ENCODE results near the gene VPS4A.

The VPS4A gene

DNA sequence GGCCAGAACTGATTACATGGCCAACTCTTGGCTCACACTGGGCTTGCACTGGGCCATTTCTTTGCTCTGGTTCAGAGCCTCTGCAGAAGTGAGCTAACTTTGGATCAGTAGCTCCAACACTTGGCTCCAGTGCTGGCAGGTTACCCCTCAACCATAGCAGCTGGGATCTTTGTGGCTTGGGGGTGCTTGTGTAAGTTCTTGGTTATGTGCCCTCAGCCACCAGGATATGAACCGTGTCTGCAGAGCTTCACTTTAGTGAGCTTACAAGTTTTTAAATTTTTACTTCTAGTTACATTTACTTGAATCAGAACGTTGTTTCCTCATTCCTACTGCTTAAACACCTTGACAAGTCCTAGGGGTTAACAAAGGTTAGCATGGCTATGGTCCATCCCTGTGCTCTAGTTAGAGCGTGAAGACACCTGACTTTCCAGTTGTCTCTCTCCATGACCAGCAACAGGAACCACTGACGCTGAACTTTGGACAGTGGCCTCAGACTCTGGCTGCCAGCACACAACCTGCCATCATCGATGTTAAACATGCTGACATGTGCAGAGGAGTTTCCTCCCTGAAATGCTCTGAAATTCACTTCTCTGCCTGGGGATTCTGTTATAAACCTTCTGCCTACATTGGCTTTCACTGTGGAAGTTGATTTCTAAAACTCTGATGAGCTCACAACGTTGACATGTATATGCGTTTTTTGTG is 15.2 kb downstream of the VPS4A start:
- H3K9me3 ChIP-seq (ENCODE audit: low read depth, low read length) = no peaks in the 10 kb centered on the region
- no peak overlapping the region; the same call in 1 of the 2 replicates for H3K27ac ChIP-seq
- DNase-seq (ENCODE audit: low read depth, low spot score) = no peak
- no peak overlapping the region for H3K9ac ChIP-seq (ENCODE audit: insufficient read length)
- no peak overlapping the region for H3K4me3 ChIP-seq
- peaks cover 31% of the 10 kb centered on the region for H3K36me3 ChIP-seq (ENCODE audit: insufficient read depth, low read length)
- TF ChIP-seq FOXP2 (optimal IDR thresholded peaks at IDR 0.05; ENCODE audit: control extremely low read depth, extremely low read length, insufficient read depth) = no peak
- no peak for TF ChIP-seq POLR2AphosphoS5 (IDR thresholded peaks at IDR 0.05; ENCODE audit: borderline replicate concordance, low read depth, low read length)
- TF ChIP-seq EZH2 (IDR thresholded peaks at IDR 0.05) = no peak

DNA sequence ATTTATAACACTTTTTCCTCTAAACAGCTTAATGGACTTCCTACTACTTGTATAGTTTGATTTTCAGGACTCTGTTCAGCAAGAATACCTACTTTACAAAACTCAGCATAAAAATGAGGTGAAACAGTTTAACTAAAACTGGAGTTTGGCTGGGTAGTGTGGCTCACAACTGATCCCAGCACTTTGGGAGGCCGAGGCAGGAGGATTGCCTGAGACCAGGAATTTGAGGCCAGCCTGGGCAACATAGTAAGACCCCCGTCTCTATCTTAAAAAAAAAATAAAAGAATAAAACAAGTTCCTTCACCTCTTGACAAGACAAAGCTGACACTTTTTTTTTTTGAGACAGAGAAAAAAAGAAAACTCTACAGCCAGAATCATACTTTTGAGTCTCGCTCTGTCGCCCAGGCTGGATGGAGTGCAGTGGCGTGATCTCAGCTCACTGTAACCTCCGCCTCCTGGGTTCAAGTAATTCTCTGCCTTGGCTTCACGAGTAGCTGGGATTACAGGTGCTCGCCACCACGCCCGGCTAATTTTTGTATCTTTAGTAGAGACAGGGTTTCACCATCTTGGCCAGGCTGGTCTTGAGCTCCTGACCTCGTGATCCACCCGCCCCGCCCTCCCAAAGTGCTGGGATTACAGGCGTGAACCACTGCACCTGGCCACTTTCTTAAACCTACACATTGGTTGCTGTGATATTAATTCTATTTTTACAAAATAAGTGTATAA is 16.6 kb downstream of the VPS4A start:
- H3K9me3 ChIP-seq (ENCODE audit: low read depth, low read length) = no peaks in the 10 kb centered on the region
- H3K4me3 ChIP-seq = peak overlapping the region; percentile 78; the same call in 1 of the 2 replicates
- TF ChIP-seq FOXP2 (optimal IDR thresholded peaks at IDR 0.05; ENCODE audit: control extremely low read depth, extremely low read length, insufficient read depth) (no peak), POLR2AphosphoS5 (IDR thresholded peaks at IDR 0.05; ENCODE audit: borderline replicate concordance, low read depth, low read length) (no peak), EZH2 (IDR thresholded peaks at IDR 0.05) (no peak)
- H3K9ac ChIP-seq (ENCODE audit: insufficient read length) = no peak overlapping the region
- peaks cover 29% of the 10 kb centered on the region for H3K36me3 ChIP-seq (ENCODE audit: insufficient read depth, low read length)
- H3K27ac ChIP-seq = no peak overlapping the region
- no peak for DNase-seq (ENCODE audit: low read depth, low spot score)

DNA sequence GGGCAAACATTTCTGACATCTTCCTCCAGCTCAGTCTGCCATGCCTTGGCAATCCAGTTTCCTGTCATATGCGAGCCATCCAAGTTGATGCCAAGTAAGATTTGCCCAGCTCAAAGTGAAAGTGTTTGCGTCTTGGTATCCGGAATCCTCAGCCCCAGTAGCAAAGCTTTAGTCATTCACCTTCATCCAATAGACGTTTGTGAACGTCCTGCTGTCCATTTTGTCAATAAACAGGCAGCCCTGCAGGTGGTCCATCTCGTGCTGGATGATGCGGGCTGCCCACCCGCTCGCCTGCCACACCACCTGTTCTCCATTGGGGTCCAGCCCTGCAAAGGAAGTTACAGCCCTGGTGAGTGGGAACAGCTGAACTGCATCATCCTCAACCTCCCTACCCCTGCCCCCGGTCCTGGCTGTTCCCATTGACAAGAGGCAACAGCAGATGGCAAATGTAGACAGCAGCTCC is 17.7 kb downstream of the VPS4A start:
- no peak overlapping the region for H3K27ac ChIP-seq
- no peak overlapping the region for H3K9ac ChIP-seq (ENCODE audit: insufficient read length)
- DNase-seq (ENCODE audit: low read depth, low spot score) = no peak
- TF ChIP-seq FOXP2 (optimal IDR thresholded peaks at IDR 0.05; ENCODE audit: control extremely low read depth, extremely low read length, insufficient read depth) (no peak), EZH2 (IDR thresholded peaks at IDR 0.05) (no peak), POLR2AphosphoS5 (IDR thresholded peaks at IDR 0.05; ENCODE audit: borderline replicate concordance, low read depth, low read length) (no peak)
- no peaks in the 10 kb centered on the region for H3K9me3 ChIP-seq (ENCODE audit: low read depth, low read length)
- H3K4me3 ChIP-seq = peak overlapping the region; percentile 78
- peaks cover 25% of the 10 kb centered on the region for H3K36me3 ChIP-seq (ENCODE audit: insufficient read depth, low read length)

DNA sequence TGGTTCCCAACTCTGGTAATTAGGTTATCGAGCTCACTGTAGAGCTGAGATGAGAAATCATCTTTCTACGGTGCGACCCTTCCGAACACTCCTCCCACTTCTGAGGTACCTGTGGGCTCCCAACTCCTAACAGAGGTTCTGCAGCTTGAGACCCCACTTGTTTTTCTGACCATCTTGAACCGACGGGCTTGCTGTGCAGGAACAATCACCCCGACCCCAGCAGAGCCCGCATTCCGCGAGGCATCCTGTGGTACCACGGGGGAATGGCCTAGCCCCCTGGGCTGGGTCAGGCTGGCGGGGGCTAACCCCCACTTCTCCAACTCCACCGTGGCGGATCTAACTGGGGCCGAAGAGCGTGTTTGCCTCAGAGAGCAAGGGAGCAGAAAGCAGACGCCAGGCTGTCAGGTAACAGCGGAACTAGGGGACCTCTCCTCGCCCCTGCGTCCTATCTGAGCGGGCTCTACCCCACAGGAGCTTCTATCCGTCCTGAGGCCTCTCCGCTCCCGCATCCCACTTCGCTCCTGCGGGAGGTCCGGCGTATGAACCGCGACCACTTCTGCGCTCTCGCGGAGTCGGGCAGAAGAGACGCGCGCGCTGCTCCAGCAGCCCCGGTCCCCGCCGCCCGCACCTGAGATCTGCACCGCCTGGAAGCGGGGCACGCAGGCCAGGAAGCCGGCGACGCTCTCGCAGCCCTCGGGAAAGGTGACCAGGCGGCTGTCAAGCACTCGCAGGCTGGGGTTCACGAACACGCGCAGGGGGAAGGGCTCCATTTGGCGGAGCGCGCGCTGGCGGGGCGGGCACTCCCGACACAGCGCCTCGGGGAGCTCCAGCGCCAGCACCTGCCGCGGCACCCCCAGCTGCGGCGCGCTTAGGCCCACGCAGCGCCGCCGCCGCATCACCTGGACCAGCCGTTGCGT is 18.5 kb downstream of the VPS4A start:
- TF ChIP-seq FOXP2 (optimal IDR thresholded peaks at IDR 0.05; ENCODE audit: control extremely low read depth, extremely low read length, insufficient read depth) (no peak), EZH2 (IDR thresholded peaks at IDR 0.05) (no peak), POLR2AphosphoS5 (IDR thresholded peaks at IDR 0.05; ENCODE audit: borderline replicate concordance, low read depth, low read length) (no peak)
- H3K9me3 ChIP-seq (ENCODE audit: low read depth, low read length) = no peaks in the 10 kb centered on the region
- H3K36me3 ChIP-seq (ENCODE audit: insufficient read depth, low read length) = peaks cover 29% of the 10 kb centered on the region
- no peak overlapping the region for H3K27ac ChIP-seq
- DNase-seq (ENCODE audit: low read depth, low spot score) = no peak
- H3K9ac ChIP-seq (ENCODE audit: insufficient read length) = peak overlapping the region; percentile 75
- H3K4me3 ChIP-seq = peak overlapping the region; percentile 78

DNA sequence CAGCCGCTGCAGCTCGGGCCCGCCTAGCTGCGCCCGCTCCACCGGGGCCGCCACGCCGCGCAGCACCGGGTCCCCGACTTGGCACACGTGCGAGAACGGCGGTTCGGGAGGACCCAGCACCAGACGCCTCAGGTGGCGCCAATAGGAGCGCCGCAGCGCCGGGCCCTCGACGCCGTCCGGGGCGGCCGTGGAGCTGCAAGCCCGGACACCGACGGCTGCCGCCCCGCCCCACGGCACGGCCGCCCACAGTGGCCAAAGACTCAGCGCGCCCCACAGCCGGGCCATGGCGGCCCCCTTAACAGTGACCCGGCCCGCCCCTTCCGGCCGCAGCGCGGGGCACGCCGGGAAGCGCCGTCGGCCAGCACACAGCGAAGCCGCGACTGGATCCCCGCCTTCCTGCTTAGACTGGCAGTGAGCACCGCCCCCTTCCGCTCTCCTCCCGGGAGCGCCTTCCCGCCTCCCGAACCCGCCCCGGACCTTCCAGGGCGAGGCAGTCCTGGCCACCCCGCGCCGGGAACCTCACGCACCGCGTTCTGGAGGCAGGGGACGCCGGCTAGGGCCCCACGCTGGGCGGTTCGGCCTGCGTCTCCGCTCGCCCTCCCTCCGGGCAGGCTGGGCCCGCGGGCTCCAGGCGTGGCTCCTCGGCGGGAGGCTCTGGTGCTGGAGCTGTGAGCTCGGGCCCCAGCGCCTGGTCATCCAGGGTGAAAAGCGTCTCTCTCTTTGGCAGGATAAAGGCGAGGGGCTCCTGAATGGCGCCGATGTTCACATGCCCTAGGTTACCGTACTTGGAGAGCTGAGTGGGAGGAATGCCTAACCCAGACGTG is 19.3 kb downstream of the VPS4A start, which contains the start of gene PDF:
Gene PDF (minus strand): TSS at position 303 of the 824 bp plus-strand sequence. CDS start 18 bp downstream, at position 285.
- peaks cover 37% of the 10 kb centered on the region for H3K36me3 ChIP-seq (ENCODE audit: insufficient read depth, low read length)
- H3K4me3 ChIP-seq = peak within 1 kb of the TSS; percentile 78
- peak within 1 kb of the TSS; percentile 68; the same call in 1 of the 2 replicates for H3K27ac ChIP-seq
- no peak for DNase-seq (ENCODE audit: low read depth, low spot score)
- H3K9ac ChIP-seq (ENCODE audit: insufficient read length) = peak within 1 kb of the TSS; percentile 75
- no peaks in the 10 kb centered on the region for H3K9me3 ChIP-seq (ENCODE audit: low read depth, low read length)
- TF ChIP-seq POLR2AphosphoS5 (IDR thresholded peaks at IDR 0.05; ENCODE audit: borderline replicate concordance, low read depth, low read length) = peak; percentile 85
- TF ChIP-seq FOXP2 (optimal IDR thresholded peaks at IDR 0.05; ENCODE audit: control extremely low read depth, extremely low read length, insufficient read depth) = no peak
- no peak for TF ChIP-seq EZH2 (IDR thresholded peaks at IDR 0.05)

DNA sequence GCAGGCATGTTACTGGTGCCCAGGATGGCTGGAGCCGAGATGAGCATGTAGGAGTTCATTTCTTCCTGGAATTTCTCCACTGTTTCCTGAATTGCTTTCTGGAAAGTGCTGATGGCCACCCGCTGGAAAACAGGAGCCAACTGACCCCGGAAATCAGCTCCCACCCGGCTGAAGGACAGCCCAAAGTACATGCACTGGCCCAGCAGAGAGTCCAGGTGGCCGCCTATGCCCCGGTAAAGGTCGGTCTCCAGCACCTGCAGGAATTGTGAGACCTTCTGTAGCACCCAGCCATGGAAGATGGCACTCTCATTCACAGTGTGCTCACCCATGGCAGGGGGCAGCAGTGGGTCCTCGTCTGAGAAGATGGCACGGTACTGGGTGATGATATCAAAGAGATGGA is 23.5 kb downstream of the VPS4A start:
- no peak overlapping the region for H3K4me3 ChIP-seq
- no peaks in the 10 kb centered on the region for H3K9me3 ChIP-seq (ENCODE audit: low read depth, low read length)
- peaks cover 22% of the 10 kb centered on the region; the same call in 1 of the 2 replicates for H3K36me3 ChIP-seq (ENCODE audit: insufficient read depth, low read length)
- no peak overlapping the region for H3K27ac ChIP-seq
- H3K9ac ChIP-seq (ENCODE audit: insufficient read length) = no peak overlapping the region
- DNase-seq (ENCODE audit: low read depth, low spot score) = no peak
- TF ChIP-seq POLR2AphosphoS5 (IDR thresholded peaks at IDR 0.05; ENCODE audit: borderline replicate concordance, low read depth, low read length) (no peak), EZH2 (IDR thresholded peaks at IDR 0.05) (no peak), FOXP2 (optimal IDR thresholded peaks at IDR 0.05; ENCODE audit: control extremely low read depth, extremely low read length, insufficient read depth) (no peak)

Data from SK-N-MC (cell line).